ENCODE data around the gene RPS23.

Gene RPS23

DNA sequence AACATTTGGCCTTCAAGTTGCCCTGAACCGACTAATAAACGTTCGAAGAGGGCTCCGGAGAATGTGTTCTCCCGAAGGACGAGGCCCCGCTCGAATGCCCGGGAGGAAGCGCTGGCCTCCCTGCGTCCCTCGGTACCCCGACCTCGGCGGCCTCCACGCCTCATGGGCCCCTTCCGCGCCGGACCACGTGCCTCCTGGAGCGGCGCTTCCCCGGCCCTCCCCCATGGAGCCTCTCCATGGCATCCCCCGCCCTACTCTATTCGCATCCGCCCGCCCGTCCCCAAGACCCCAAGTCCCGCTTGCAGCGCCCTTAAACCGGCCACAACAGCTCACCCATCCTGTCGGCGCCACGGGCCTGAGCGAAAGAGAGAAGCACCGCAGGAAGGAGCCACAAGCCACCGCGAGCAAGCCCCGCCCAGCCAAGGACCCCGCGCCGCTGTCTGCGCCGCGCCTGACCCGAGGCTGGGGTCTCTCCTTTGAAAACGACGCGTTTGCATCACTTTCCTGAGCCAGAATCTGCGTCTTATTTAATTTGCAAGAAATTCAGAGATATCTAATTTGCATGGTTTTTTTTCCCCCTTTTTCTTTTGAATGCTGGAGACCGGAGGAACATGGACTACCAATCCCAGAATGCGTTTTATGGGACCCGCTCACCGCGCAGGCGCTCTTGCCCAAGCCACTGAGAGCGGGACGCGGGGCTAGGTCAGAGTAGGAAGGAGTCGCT, at the start of gene RPS23:
Gene RPS23 (minus strand): TSS at position 368 of the 724 bp plus-strand sequence. CDS start 31 bp downstream, at position 337.
- DNase-seq (ENCODE audit: low read depth): peak; percentile 90

DNA sequence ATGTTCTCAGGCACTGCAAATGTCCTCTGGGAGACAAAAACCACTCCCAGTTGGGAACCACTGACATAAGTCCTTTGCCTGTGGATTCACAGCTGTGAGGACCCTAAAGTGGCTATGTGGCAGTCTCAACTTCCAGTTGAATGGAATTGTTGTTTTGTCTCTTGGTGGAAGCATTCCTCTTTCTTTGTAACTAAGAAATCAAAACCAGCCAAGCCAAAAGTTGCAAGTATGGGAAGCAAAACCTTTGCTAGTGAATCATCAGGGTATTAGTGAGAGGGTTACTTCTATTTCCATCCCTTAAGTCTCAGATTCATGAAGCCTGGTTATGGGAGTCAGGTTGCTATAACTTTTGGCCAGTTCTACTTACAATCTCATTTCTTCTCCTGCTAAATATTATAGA, 49.8 kb upstream of the RPS23 start:
- DNase-seq (ENCODE audit: low read depth): peak; percentile 54

DNA sequence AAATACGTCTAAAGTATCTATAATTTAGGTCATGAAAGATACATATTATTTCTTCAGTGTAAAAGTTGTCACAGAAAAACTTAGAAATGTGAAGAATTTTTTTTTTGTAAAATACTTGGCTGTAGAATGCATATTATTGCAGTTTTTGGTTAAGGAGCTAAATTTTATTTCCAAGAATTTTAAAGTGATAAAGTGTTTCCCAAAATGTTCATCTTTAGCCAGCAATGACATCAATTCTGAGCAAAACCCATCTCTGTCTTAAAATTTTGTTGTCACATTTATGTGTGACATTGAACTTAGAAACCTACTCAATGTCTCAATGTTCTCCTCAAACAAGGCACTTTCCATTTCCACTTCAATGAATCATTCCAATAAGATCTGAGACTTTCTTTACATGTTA, 47.8 kb upstream of the RPS23 start:
- DNase-seq (ENCODE audit: low read depth): no peak

DNA sequence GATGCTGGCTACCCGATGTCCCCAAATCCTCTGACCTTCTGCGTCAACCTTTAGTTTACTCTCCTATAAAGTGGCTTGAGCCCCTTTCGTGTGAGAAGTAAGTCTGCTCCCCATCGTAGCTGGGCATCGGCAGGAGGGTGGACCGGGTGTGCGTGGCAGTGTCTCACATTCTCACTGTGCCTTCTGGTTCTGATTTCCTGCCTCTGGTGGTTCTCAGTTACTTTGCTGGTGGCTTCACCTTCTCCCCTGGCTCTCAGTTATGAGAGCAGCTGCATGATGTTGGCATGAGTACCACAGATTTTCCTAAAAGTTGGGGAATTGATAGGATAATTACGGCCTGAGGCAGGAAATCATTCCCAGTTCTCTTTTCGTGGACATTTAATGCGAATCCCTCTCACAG, 47.0 kb upstream of the RPS23 start:
- no peak for DNase-seq (ENCODE audit: low read depth)

DNA sequence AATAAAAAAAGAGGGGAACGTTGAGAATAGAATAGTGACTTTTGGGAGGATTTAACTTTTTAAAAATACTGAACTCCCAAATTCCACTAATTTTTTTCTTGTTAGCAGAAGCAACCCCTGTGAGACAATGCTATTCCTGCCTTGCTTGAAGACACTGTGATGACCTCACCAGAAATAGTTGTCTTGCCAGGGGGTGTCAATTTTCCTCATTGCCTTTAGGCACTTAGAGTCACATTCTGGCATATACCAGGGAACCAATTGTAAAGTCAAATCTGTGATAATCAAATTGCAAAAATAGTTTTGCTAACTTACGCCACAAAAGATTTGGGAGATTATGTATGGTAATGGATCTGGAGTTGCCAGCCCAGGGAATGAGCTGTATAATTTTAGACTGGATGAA, 42.8 kb upstream of the RPS23 start:
- no peak for DNase-seq (ENCODE audit: low read depth)

DNA sequence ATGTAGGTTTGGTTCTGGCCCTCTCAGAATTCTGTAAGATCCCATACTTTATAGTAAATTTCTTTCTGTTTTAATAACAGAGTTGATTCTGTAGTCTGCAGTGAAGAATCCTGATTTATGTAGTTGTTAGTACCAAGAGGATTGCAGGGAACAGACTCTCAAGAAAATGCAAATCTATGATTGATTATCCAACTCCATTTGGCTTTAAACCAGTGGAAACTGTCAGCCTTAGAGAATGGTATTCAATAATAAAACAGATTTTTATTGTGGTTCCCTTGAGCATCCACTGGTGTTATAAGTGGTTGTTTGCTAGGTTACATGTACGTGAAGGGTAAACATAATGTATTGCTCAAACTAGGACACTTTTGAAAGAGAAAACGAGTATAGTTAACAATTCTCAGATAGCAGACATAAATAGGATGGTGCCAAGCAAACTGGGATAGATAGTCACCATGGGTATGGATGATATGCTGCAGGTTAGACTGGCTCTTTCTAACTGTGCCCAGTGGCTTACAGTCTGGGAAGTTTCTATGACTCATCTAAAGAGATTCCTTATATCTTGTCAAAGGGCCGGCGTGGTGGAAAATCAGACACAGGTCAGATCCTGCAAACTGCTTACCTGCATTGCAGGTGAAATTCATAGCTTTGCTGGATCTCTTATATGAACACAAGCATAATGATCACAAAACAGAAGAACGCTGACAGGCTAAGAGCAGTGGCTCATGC, 41.7 kb upstream of the RPS23 start:
- DNase-seq (ENCODE audit: low read depth): no peak

DNA sequence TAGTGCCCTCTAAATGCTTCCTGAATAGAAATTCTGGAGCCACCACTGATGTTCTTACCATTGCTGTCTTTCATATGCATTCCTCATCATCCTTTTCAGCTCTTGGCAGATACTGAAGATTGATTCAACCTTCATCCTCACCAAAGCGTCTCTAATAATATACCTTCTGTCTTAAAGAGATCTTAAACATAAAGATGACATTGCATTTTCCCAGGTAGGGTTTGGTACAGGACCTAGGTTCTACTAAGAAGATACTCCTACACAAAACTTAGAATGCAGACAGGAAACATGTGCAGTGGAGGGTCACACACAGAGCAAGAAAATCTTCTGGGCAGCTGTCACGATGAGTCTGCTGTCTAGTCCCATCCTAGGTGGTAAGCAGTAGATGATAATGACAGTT, 41.0 kb upstream of the RPS23 start:
- no peak for DNase-seq (ENCODE audit: low read depth)

DNA sequence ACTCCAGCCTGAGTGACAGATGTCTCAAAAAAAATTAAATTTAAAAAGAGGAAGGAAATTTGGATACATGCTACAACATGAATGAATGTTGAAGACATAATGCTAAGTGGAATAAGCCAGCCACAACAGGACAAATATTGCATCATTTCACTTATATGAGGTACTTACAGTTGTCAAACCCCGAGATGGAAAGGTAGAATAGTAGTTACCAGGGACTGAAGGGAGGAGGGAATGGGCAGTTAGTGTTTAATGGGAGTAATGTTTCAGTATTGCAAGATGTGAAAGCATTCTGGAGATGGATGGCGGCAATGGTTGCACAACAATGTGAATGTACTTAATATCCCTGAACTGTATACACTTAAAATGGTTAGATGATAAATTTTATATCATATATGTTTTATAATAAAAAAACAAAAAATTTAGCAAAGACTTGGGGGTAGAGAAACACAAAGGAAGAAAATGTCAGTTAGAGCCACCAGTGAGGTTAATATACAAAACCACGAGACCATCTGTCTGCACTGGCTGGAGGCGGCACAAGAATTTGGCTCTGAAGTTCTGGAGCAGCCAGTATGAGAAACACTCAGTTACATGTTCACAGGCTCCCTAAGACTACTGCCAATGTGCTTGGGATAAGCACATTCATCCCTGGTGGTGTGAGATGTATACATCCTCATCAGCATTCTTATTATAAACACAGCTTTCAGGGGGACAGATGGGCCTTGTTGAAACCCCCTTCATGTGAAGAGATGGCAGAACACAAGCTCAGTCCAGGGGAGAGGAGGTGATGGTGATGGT, 37.0 kb upstream of the RPS23 start:
- peak; percentile 44 for DNase-seq (ENCODE audit: low read depth)

DNA sequence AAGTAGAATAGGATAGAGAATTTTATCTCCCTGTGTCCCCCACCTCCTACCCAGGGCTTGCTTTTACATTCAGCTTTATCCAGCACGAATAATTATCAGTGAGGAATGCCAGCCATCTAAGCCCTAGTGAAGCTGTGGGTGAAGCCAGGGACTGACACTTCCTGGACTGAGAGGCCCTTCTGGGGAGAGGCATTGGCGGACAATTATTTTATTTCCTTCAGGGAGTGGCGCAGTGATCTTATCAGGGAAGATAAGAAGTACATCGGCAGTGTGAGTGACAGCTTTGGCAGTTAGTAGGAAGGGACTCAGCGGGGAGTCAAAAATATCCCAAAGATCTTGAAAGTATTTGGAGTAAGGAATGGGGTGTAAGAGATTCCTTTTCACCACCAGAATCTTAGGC, 34.9 kb upstream of the RPS23 start:
- DNase-seq (ENCODE audit: low read depth): no peak

DNA sequence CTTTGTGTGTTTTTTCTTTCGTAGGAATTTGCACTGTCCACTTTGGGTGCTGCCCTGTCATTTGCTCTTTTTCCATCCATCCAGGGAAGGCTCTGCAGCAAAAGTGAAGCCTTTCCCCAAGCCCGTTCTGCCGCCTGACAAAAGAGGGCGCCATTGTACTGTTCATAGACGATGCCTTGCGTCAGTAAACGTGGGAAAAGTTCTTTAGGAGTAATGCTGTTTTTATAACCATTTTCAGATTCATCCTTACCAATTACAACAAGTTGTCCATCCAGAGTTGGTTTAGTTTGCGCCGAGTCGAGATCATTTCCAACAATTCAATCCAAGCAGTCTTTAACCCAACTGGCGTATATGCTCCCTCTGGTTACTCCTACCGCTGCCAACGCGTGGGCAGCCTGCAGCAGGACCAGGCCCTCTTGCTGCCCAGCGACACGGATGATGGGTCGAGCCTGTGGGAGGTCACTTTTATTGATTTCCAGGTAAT, 34.3 kb upstream of the RPS23 start:
- DNase-seq (ENCODE audit: low read depth): peak; percentile 81

DNA sequence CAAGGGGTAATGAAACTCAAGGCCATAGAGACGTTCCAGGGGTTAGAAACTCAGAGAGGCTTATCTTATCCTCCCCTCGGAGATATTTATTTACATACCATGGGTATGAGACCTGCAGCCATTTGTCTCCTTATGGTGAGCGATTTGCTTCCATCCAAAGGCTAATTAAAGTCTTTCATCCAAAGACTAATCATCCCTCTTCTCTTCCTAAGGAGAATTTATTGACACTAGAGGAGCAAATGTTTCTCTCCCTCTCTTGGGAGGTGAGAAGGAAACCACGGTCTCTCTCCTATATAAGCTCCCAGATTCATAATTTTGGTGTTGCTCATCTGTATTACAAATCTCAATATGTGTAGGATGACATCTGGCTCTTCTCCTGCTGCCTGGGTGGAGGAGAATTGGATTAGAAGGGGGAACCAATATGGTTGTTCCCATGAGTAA, 31.0 kb upstream of the RPS23 start:
- DNase-seq (ENCODE audit: low read depth): no peak

DNA sequence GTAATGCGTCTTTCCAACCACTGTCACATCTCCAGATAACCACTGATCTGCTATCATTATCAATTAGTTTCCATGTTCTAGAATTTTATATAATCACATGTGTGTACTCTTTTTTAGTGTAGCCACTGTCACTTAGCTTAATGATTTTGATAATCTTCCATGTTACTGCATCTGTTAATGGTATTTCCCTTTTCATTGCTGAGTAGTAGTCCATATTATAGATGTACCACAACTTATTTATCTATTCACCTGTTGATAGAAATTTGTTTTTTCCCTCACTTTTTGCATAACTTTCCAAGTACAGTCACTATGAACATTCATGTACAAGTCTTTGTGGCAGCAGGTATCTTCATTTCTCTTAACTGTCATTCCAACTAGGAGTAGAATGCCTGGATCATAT, 30.3 kb upstream of the RPS23 start:
- no peak for DNase-seq (ENCODE audit: low read depth)

DNA sequence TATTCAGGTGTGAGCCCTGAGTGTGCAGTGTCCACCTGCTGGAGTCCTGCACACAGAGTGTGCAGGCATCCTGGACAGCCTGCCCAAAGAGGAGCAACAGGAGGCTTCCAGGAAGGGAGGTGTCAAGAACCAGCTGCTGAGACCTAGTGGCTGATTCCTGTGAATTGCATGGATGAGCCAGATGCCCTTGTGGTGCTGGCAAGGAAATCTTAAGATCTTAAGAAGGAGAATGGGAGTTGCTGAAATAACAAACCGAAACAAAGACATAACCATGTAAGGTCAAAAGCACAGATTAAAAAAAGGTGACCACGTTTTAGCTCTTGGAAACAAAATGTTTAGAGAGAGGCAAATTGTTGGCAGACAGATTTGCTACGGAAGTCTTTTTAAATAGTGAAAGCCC, 29.3 kb upstream of the RPS23 start:
- peak; percentile 9 for DNase-seq (ENCODE audit: low read depth)

DNA sequence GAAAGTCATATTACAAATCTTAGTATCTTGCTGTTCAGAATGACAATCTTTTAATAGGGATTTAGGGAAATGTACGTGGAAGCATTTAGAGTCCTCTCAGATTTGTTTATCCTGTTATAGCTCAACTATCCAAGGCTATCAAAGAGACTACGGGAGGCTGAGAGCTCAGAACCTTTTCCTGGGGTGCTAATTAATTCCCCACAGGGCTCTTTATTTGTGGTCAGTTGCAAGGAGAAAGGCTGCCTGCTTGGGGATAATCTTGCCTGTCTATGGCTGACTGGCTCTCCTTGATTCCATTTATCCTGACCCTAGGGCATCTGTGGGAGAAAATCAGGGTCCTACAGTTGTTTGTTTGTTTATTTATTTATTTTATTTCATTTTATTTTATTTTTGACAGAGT, 28.0 kb upstream of the RPS23 start:
- no peak for DNase-seq (ENCODE audit: low read depth)

DNA sequence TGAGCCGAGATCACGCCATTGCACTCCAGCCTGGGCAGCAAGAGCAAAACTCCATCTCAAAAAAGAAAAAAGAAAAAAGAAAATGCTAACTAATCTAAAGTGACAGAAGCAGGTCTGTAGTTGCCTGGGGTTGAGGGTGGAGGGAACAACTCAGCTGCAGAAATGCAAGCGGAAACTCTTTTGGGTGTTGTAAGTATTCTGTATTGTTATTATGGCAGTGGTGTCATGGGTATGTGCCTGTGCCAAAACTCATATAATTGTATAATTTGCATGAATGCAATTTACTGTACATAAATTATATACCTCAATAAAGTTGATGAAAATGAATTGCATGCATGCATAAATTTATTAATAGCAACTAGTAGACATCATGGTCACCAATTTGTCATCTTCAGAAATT, 23.0 kb upstream of the RPS23 start:
- DNase-seq (ENCODE audit: low read depth): no peak

DNA sequence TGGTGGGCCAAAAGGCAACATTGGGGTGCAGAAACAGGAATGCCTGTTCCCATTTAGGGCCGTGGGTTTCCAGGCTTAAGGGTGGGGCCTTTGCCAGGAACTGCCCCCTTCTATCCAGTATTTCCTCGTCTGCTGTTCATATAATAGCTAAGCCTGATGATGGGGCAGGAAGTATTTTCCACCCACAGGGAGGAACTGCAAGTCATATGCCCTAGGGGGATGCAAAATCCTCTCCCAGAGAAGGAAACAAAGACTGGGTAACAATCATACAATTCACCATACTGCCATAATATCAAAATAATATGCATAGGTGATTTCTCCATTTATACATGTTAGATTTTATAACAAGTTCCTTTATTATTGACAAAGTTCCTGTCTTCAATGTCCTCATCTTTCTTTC, 20.5 kb upstream of the RPS23 start:
- no peak for DNase-seq (ENCODE audit: low read depth)

DNA sequence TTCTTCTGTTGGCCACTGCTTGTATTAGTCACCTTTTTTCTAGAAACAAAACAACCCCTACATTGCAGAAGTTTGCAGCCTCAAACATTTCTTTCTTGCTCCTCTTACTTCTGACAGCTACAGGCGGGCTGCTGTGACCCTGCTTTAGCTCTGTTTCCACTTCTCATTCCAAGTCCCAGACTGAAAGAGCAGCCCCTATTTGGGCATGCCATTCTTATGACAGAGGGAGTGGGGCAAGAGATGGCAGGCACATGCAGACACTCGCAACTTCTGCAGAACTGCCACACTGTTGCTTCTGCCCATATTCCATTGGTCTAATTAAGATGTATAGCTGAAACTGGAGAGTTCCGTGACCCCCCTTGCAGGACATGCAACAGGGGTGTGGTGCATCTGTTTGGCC, 19.6 kb upstream of the RPS23 start:
- DNase-seq (ENCODE audit: low read depth): no peak

DNA sequence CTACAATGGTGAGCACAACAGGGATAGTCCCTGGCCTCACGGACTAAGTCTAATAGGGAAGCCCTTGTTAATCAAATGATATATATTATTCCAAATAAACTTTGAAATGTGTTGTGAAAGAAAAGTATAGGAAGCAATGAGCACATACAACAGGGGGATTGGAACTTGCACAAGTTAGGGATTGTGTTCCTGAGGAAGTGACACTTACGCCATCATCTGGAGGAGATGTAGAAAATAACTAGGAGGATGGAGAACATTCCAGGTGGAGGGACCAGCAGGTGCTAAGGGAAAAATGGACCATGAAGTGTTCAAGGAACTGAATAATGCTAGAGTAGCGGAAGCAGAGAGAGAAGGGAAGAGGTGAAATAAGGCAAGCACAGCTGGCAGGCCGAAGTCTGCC, 18.8 kb upstream of the RPS23 start:
- DNase-seq (ENCODE audit: low read depth): no peak

DNA sequence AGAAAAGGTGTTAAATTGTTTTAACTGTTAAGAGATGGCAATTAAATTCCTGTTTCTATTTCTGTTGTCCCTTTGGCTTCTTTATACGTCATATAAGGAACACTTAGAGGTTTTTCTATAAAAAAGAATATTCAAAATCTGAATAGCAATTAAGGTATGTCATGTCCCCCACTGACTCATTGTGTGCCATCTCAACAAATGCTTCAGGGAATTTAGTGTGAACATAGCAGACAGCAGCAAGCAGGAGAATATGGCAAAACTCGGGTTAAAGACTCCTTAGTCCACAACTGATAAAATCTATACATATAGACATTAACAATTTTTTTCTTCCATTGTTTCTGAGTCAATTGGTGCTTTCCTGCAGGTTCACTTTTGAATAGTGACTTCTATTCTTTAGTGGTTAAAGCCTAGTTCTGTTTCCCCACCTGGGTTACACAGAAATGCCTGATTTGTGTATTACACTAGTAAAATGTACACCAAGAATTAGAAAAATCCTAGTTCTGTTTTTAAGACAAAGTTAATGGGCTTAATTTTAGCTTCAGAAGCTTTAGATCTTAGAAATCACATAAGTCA, 17.9 kb upstream of the RPS23 start:
- DNase-seq (ENCODE audit: low read depth): no peak

DNA sequence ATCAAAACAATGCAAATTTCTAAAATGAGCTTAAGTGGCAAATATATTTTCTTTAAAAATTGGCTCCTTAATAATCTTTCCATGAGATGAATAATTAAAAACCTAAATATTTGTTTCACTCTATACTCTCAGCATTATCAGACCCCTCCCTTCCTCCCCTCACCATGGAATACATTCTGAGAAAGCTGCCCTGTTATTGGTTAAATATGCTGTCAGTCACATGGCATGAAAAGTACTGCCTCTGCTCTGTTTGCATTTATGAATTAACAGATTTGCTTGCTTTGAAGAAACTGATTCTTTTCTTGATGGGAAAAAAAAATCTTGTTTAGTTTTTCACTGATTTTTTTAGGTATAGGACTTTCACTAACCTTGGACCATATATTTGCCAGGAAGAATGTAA, 17.0 kb upstream of the RPS23 start:
- DNase-seq (ENCODE audit: low read depth): peak; percentile 11

DNA sequence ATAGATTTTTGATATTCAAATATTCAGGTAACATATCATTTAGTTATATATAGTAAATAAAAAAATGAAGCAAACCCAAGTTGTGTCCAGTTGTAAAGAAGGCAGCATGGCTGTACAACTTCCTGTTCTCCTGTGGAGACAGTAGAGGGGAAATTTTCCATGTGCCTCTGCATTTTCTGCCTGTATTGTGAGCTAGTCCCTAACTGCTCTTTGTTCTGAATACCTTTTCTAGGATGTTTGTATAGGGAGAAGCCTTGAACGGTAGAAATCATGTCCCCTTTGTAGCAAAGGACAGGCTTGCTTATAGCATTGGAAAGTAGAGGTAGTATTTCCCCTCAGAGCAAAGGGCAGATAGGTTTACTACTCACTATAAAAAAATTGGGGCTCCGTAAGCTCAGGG, 13.3 kb upstream of the RPS23 start:
- DNase-seq (ENCODE audit: low read depth): no peak

DNA sequence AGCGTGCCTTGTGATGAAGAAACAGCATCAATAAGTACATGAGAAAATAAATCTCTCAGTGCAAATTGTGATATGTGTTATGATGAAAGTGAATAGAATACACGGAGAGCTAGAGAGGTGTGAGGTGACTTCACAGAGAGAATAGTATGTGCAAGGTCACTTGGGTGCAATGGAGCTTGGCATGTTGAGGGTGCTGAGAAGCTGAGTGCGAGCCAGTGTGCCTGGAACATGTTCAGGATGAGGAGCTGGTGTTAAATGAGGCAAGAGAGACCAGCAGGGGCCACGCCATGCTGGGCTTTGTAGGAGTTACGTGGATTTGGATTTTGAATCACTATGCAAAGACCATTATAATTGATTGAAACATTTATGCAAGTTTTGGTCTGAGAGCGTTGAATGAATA, 12.8 kb upstream of the RPS23 start:
- DNase-seq (ENCODE audit: low read depth): no peak

All from iris pigment epithelial cell (primary cell).